A673 (cell line): ENCODE measurements around the gene PRR22. TPM values are rescaled to one million over a fixed set of nuclear protein-coding genes. Genes with fewer than 3 reads are reported as not detected.
"Not testable (repeated sequence)": the region's sequence is repeated elsewhere in the genome, so short reads cannot be mapped to it uniquely, and the experiment has no call there.

Experiments used
- BruUV-seq: library from RNA; stranded (reverse); fragments of 400-500 nt; replicated peaks from 2 replicates; lab custom pipeline; 2021; lab: Mats Ljungman, UMichigan
- CTCF ChIA-PET: fragments of 300-600 bp; sonication (Branson Sonifier 250); formaldehyde crosslinking; loops from one replicate; lab custom pipeline; 2022; ENCODE audit warnings: antibody characterized with exemption; lab: Charles Lee
- POLR2A ChIA-PET: fragments of 300-600 bp; sonication (Branson Sonifier 250); formaldehyde crosslinking; loops from one replicate; lab custom pipeline; 2022; ENCODE audit warnings: antibody characterized with exemption; ENCODE audit not compliant: low non-redundant PET; lab: Charles Lee
- DNase-seq: peaks from one replicate; pipeline ENCODE4 v3.0.0-alpha.2; 2015; ENCODE audit warnings: low spot score
- H3K27ac ChIP-seq: fragments of 200-600 bp; sonication (generic); 2 replicates; pipeline ENCODE4 v1.5.1; 2016; ENCODE audit warnings: mixed run types, low read depth, mild to moderate bottlenecking, mixed read lengths, antibody characterized with exemption, low read length; ENCODE audit not compliant: poor library complexity, severe bottlenecking
- H3K27me3 ChIP-seq: fragments of 200-600 bp; sonication (generic); replicated peaks from 2 replicates; pipeline ENCODE4 v1.6.1; 2017; ENCODE audit warnings: mixed run types, low read depth, mild to moderate bottlenecking, mixed read lengths, antibody characterized with exemption, low read length; ENCODE audit not compliant: insufficient read depth, poor library complexity
- H3K36me3 ChIP-seq: fragments of 200-600 bp; sonication (generic); 2 replicates; pipeline ENCODE4 v1.6.1; 2016; ENCODE audit warnings: mixed run types, mild to moderate bottlenecking, mixed read lengths, antibody characterized with exemption, low read length; ENCODE audit not compliant: insufficient read depth, poor library complexity, severe bottlenecking
- H3K4me1 ChIP-seq: fragments of 200-600 bp; sonication (generic); 2 replicates; pipeline ENCODE4 v1.6.1; 2017; ENCODE audit warnings: mixed run types, mild to moderate bottlenecking, mixed read lengths, antibody characterized with exemption, low read length; ENCODE audit not compliant: insufficient read depth, poor library complexity, severe bottlenecking
- H3K4me3 ChIP-seq: fragments of 200-600 bp; sonication (generic); 2 replicates; pipeline ENCODE4 v1.5.1; 2016; ENCODE audit warnings: low read depth, mixed run types, mild to moderate bottlenecking, mixed read lengths, low read length; ENCODE audit not compliant: poor library complexity, severe bottlenecking
- H3K9me3 ChIP-seq: fragments of 200-600 bp; sonication (generic); 2 replicates; pipeline ENCODE4 v1.6.1; 2016; ENCODE audit warnings: mixed run types, low read depth, mild to moderate bottlenecking, mixed read lengths, antibody characterized with exemption, low read length; ENCODE audit not compliant: poor library complexity, severe bottlenecking
- EZH2 ChIP-seq: fragments of 200-600 bp; sonication (generic); IDR thresholded peaks from 2 replicates; pipeline ENCODE4 v1.6.1; 2017; ENCODE audit warnings: borderline replicate concordance, low read depth, mild to moderate bottlenecking, mixed read lengths, antibody characterized with exemption, low read length; ENCODE audit not compliant: poor library complexity, severe bottlenecking
- intact Hi-C: fragments of 100-400 bp; cut with micrococcal nuclease; formaldehyde crosslinking; loops from one replicate; pipeline ENCODE4 v1.10.0; 2022; ENCODE audit not compliant: unreplicated experiment
- total RNA-seq: library from RNA; stranded (reverse); gene quantifications from 2 replicates; pipeline ENCODE4 v1.2.3, GENCODE V29; 2021
- TF ChIP-seq, protein P1 (sequence below): fragments of 300-800, 200-600 bp; sonication (generic); conservative IDR thresholded peaks from 2 replicates; pipeline ENCODE4 v1.5.1; 2017; ENCODE audit warnings: low read depth, mild to moderate bottlenecking, antibody characterized with exemption, low read length, moderate library complexity, mixed read lengths

Gene PRR22
- total RNA-seq, 1 experiment from 2014 or later: 8.2 TPM

DNA sequence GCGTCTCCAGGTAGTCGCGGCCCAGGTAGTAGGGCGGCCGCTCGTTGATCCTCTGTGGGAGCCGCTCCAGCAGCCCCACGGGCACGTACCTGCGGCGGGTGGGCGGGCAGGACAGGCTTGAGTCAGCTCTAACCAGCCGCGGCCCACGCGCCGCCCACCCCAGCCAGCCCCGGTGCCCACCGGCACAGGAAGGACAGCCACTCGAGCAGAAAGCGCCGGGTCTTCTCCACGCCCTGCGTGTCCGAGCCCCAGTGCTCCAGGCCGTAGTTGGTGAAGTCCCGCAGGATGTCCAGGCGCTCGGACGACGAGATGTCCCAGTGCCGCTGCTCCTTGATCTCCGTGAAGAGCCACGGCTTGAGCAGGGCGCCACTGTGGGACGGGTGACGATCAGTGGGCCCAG, 877 bp upstream of the PRR22 start:
- H3K27me3 ChIP-seq: no peaks in the 10 kb centered on the region
- intact Hi-C loops: no loop called here
- no peaks in the 10 kb centered on the region for H3K9me3 ChIP-seq
- BruUV-seq: no TSS peak
- peaks cover 7% of the 10 kb centered on the region for H3K4me1 ChIP-seq
- DNase-seq: no peak
- ChIA-PET POLR2A (no interaction called here), CTCF (no interaction called here)
- no peak overlapping the region for H3K4me3 ChIP-seq
- peaks cover 49% of the 10 kb centered on the region for H3K36me3 ChIP-seq
- no peak overlapping the region for H3K27ac ChIP-seq
- TF ChIP-seq EZH2: no peak
- TF ChIP-seq, protein P1, sequence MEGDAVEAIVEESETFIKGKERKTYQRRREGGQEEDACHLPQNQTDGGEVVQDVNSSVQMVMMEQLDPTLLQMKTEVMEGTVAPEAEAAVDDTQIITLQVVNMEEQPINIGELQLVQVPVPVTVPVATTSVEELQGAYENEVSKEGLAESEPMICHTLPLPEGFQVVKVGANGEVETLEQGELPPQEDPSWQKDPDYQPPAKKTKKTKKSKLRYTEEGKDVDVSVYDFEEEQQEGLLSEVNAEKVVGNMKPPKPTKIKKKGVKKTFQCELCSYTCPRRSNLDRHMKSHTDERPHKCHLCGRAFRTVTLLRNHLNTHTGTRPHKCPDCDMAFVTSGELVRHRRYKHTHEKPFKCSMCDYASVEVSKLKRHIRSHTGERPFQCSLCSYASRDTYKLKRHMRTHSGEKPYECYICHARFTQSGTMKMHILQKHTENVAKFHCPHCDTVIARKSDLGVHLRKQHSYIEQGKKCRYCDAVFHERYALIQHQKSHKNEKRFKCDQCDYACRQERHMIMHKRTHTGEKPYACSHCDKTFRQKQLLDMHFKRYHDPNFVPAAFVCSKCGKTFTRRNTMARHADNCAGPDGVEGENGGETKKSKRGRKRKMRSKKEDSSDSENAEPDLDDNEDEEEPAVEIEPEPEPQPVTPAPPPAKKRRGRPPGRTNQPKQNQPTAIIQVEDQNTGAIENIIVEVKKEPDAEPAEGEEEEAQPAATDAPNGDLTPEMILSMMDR: no peak

DNA sequence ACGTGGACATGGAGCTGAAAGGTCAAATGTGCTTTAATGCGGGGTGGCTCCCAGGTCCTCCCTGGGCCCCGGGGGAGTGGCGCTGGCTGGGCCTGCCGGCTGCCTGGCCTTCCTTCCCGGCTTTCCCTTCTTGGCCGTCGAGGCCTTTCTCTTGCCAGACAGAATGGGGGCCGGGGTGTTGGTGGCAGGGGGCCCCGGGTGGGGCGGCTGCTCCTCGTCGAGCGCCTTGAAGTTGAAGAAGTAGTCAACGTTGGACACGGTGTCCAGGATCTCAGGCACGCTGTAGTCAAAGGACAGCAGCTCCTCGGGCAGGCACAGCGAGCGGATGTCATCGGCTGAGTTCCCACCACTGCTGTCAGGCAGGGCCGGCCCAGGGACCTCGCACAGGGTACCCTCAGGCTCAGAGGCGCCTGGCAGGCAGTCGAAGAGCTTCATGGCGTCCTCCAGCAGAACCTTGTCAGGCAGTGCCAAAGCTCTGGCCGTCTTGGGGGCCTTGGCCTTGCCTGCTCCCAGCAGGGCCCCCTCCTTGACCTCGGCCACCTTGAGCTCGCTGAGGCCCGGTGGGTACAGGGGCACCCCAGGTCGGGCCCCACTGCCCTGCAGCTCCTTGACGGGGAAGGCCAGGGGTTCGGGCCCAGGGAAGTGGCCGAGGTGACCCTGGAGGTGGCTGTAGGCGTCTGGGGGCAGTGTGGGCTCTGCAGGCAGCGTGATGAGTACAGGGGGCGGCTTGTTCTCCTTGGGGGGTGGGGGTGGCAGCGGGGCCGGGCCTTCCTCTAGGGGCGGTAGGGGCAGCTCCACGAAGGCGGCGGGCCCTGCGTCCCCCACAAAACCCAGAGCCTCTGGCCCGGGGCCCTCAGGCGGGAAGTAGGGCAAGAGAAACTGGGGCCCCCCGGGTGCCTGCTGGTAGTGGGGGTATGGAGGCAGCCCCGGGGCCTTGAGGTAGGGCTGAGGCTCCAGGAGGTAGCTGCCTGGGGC, 1.3 kb downstream of the PRR22 start:
- POLR2A ChIA-PET: no interaction called here
- CTCF ChIA-PET: interaction anchor here (0.7 kb wide), 1 partner anchor 62 kb away, joined by 3 read pairs; no protein-coding TSS in a partner anchor
- no peak for DNase-seq
- no TSS peak for BruUV-seq
- Histone ChIP-seq H3K4me1 (no peaks in the 10 kb centered on the region), H3K27ac (no peak overlapping the region), H3K9me3 (no peaks in the 10 kb centered on the region), H3K36me3 (peaks cover 29% of the 10 kb centered on the region), H3K27me3 (no peaks in the 10 kb centered on the region), H3K4me3 (no peak overlapping the region)
- intact Hi-C loops: no loop called here
- TF ChIP-seq, protein P1: no peak
- TF ChIP-seq EZH2: no peak

DNA sequence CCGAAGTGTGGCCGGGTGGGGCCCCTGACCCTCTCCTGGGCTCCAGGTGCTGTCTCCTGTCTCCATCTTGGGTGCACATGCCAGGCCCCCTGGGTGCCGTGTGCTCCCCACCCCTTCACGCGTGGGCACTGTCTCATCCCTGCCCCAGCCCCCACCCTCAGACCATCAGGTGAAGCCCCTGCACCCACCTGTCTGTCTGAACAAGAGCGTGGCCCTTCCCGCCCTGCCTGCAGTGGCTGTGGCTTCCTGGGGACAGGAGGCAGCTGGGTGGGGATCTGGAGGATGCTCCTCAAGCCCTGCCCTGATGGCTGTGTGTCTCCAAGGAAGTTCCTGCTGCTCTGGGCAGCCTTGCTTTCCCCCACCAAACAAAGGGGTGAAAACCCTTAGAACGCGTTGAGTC, 2.2 kb downstream of the PRR22 start:
- Histone ChIP-seq H3K27ac (no peak overlapping the region), H3K9me3 (no peaks in the 10 kb centered on the region), H3K36me3 (peaks cover 20% of the 10 kb centered on the region), H3K27me3 (no peaks in the 10 kb centered on the region), H3K4me1 (no peaks in the 10 kb centered on the region), H3K4me3 (no peak overlapping the region)
- ChIA-PET CTCF (interaction anchor here (0.7 kb wide), 1 partner anchor 61 kb away, joined by 3 read pairs; no protein-coding TSS in a partner anchor), POLR2A (no interaction called here)
- TF ChIP-seq, protein P1: no peak
- no peak for TF ChIP-seq EZH2
- no TSS peak for BruUV-seq
- intact Hi-C loops: no loop called here
- DNase-seq: no peak

- CTCF ChIA-PET, H3K27me3 ChIP-seq, H3K27ac ChIP-seq, DNase-seq, H3K4me3 ChIP-seq, H3K4me1 ChIP-seq, intact Hi-C loops, H3K9me3 ChIP-seq, H3K36me3 ChIP-seq, BruUV-seq, POLR2A ChIA-PET: not testable (repeated sequence)
Observed at GRCh38 chr19:5780916-5781315, 3.6 kb downstream of the PRR22 start.
